GM19025 (cell line): ENCODE results near the gene CCDC88B.
"Not testable (repeated sequence)": the region's sequence is repeated elsewhere in the genome, so short reads cannot be mapped to it uniquely, and the experiment has no call there.

Experiments
- ATAC-seq: cut with Tn5 transposase; IDR thresholded peaks from one replicate; pipeline ENCODE4 v1.9.1; 2021; ENCODE audit warnings: mild to moderate bottlenecking, low read depth, moderate library complexity; ENCODE audit not compliant: unreplicated experiment

The CCDC88B gene

GRCh38 chr11:64305075-64305690 lies 34.8 kb upstream of the CCDC88B start, which contains the start of gene ESRRA:
Gene ESRRA, plus strand, starts transcription at chr11:64305524. Its CDS starts 1,656 bp downstream, at chr11:64307180.
- ATAC-seq: peak; percentile 62

- ATAC-seq: no peak
Observed at GRCh38 chr11:64305691-64306562, 34.1 kb upstream of the CCDC88B start.

- ATAC-seq: no peak
Observed at GRCh38 chr11:64306563-64306875, 33.5 kb upstream of the CCDC88B start.

GRCh38 chr11:64306876-64307622 lies 33.0 kb upstream of the CCDC88B start:
- no peak for ATAC-seq

GRCh38 chr11:64307795-64308194 lies 32.2 kb upstream of the CCDC88B start:
- ATAC-seq: not testable (repeated sequence)

GRCh38 chr11:64312947-64313346 lies 27.1 kb upstream of the CCDC88B start:
- ATAC-seq: no peak

GRCh38 chr11:64313491-64314145 lies 26.4 kb upstream of the CCDC88B start:
- no peak for ATAC-seq

GRCh38 chr11:64314146-64314804 lies 25.7 kb upstream of the CCDC88B start:
- no peak for ATAC-seq

- no peak for ATAC-seq
Observed at GRCh38 chr11:64314805-64315561, 25.0 kb upstream of the CCDC88B start.

GRCh38 chr11:64315667-64316526 lies 24.1 kb upstream of the CCDC88B start:
- ATAC-seq: not testable (repeated sequence)

- ATAC-seq: no peak
Observed at GRCh38 chr11:64316672-64317324, 23.2 kb upstream of the CCDC88B start.

- ATAC-seq: peak; percentile 59
Observed at GRCh38 chr11:64317325-64317960, 22.6 kb upstream of the CCDC88B start, which contains the start of gene TRMT112. Gene TRMT112, minus strand, starts transcription at chr11:64317559. Its CDS starts 33 bp downstream, at chr11:64317526.

- peak; percentile 73 for ATAC-seq
Observed at GRCh38 chr11:64317961-64318765, 21.8 kb upstream of the CCDC88B start, which contains the start of gene PRDX5. Gene PRDX5, plus strand, starts transcription at chr11:64318121. Its CDS starts 95 bp downstream, at chr11:64318216.

GRCh38 chr11:64318766-64319761 lies 20.9 kb upstream of the CCDC88B start:
- ATAC-seq: no peak

- ATAC-seq: no peak
Observed at GRCh38 chr11:64320556-64320955, 19.4 kb upstream of the CCDC88B start.
